HG03439 (cell line): Measurements from ENCODE around the gene RFX1.

Experiments
- ATAC-seq: cut with Tn5 transposase; IDR thresholded peaks from one replicate; pipeline ENCODE4 v1.9.1; 2021; ENCODE audit warnings: mild to moderate bottlenecking, moderate library complexity; ENCODE audit not compliant: unreplicated experiment

RFX1 gene

DNA sequence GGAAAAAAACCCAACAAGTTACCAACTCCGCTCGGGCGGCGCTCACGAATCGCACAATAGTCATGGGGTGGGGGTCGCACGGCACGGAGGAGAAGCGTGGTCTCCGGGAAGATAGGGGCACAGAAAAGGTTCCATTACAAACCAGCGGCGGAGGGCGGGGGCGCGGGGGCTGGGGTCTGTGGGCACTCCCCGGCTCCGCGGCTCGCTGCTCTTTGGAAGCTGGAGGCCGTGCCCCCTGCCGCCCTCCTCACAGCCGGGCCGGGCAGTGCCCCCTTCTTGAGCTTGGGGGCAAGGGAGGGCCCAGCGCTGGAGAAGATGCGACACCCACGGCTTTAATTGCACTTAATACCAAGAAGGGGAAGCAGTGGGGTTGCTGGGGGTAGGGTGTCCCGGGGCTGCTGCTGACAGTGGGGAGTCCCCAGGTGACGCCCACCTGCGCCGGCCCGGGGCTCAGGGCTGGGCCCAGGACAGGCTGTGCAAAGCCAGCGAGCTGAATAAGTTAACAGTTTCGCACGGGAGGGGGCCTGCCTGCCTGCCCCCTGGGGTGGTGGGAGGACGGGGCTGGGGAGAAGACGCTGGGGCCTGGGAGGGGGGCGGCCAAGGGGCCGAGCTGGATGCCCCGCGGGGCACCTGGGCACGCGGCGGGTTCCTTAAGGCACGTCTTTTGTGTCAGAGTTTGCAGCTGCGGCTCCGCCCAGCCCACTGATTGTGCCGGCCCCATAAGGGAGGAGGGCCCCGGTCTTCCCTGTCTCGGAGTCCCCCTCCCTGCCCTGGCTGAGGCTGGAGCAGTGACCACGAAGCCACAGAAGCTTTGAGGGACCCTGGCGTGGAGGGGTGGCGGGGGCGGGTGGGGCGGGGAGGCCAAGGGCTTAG lies 44.1 kb downstream of the RFX1 start:
- ATAC-seq = no peak

DNA sequence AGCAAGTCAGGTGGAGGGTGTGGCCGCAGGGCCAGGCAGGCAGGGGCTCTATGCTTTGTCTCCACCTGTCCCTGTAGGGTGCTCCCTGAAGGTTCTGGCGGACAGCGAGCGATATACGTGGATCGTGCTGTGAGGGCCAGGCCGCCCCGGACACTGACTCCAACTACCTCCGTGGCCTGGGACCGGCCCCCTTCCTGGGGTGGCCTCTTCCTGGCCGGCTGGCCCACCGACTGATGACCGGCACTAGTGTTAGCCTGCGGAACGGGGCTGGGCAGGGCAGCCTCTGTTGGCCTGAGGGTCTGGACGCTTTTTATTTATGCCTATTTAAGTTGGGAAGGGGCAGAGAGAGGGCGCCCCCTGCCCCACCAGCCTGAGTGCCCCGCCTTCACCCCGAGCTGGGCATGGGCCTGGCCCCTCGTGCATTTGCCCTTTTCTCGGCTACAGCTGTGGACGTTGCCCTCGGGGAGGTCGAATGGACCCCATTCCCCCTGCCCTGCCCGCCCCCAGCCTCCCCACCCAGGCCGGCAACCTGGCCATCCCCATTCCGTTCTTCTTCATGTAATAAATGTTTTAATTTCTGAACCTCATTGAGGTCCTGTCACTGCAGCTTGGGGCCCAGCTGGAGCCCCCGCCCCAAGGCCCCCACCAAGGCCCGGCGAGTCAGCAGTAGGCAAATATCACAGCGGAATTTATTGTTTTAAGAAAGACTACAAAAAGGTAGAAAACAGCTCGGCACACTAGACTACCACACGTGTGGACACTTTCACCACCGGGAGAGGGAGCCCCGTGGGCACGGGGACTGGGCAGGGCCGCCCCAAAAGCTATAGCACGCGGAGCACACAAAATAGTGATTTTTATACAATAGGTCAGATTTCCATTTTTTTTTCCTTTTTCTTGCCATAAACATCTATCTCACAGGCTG lies 45.0 kb downstream of the RFX1 start:
- no peak for ATAC-seq

DNA sequence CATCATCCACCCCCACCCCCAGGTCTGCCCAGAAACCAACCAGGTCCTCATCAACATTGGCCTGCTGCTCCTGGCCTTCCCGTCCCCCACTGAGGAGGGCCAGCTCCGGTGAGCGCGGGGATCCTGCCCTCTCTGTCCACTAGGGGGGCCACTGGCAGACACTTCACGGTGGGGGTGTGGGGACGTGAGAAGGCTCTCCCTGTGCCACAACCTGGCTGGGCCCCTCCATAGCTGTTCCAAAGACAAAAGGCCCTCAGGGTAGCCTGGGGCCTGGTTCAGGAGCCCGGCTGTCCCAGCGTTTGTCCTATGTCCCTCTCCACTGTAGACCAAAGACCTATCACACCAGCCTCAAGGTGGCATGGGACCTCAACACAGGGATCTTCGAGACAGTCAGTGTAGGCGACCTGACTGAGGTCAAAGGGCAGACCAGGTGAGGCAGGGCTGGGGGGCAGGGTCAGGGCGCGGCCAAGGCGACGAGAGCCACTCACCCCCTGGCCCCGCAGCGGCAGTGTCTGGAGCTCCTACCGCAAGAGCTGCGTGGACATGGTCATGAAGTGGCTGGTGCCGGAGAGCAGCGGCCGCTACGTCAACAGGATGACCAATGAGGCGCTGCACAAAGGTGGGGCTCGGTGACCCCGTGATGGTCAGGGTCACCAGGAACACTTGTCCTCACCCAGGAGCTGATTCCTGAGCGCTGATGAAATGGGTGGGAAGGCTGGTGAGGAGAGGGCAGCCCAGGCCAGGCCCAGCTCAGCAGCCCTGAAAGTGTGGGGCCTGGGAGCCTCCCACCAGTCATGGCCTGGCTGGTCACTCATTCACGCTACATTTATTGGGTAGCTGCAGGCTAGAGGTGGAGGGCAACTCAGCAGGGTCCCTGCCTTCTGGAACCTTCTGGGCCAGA lies 45.9 kb downstream of the RFX1 start:
- no peak for ATAC-seq

DNA sequence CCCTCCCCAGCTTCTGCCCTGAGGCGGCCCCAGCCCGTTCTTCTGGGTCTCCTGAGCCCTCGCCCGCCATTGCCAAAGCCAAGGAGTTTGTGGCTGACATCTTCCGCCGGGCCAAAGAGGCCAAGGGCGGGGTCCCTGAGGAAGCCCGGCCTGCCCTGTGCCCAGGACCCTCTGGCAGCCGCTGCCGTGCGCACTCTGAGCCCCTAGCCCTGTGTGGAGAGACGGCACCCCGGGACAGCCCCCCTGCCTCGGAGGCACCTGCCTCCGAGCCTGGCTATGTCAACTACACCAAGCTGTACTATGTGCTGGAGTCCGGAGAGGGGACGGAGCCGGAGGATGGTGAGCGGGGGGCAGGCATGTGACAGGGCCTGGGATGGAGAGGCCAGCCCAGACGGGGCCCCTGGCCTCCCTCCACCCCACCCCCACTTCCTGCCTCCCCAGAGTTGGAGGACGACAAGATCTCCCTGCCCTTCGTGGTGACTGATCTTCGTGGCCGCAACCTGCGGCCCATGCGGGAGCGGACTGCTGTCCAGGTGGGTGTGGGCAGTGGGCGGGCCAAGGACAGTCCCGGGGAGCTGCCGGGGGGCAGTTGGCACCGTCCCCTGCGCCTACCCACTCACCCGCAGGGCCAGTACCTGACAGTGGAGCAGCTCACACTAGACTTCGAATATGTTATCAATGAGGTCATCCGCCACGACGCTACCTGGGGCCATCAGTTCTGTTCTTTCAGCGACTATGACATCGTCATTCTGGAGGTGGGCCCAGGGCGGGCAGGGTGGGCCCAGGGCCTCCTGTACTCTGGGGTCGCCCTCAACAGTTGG lies 46.8 kb downstream of the RFX1 start:
- no peak for ATAC-seq

DNA sequence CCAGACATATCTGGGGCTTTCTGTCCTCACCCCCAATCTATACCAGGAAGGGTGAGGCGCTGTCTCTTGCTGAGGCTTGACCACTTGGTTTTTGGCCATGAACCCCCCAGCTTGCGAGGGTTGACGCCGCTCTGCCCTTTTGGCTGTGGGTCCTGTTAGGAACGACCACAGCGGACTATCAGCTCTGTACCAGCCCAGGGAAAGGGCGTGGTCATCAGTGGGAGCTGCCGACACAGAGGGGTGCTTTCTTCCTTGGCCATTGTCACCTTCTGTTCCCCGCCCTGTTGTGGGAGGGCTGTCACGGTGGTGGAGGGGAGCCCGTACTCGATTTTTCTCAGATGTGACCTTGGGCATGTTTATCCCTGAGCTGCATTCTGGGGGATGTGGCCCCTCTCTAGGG lies 48.1 kb downstream of the RFX1 start:
- ATAC-seq = no peak

- ATAC-seq = no peak
Measured at GRCh38 chr19:13957051-13957450, 49.1 kb downstream of the RFX1 start.

- no peak for ATAC-seq
Measured at GRCh38 chr19:13956365-13956744, 49.8 kb downstream of the RFX1 start.

GRCh38 chr19:13955662-13956364 lies 50.3 kb downstream of the RFX1 start:
- no peak for ATAC-seq

- no peak for ATAC-seq
Measured at GRCh38 chr19:13954185-13954584, 51.9 kb downstream of the RFX1 start.

- ATAC-seq = no peak
Measured at GRCh38 chr19:13952931-13953531, 53.1 kb downstream of the RFX1 start.

DNA sequence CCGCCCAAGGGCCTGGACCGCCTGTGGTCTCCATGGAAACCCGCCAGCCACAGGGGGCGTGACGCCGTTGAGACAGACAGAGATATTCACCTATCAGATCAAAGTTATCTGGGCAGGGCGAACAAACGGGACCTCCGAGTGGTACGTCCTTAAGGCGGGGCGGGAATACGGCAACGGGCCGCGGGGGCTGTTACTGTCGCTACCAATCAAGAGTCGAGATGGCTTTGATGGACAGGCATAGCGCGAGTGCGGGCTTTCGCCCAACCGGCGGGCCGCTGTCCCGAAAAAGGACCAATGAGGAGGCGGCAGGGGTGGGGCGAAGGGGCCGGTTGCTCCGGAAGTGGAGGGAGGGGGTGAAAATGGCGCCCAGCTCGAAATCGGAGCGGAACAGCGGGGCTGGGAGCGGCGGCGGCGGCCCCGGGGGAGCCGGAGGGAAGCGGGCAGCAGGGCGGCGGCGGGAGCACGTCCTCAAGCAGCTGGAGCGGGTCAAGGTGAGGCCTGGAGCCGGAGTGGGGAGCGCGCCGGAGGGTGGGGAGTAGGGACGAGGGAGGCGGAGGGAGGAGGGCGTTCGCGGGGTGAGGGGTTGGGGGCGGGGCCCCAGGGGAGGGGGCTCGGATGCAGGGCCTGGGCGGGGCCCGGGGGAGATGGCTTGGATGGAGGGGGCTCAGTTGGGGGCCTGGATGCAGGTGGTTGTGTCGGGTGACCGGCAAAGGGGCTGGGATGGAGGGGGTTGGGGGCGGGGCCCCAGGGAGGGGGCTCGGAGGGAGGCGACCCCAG lies 53.8 kb downstream of the RFX1 start, which contains the start of gene DCAF15:
TSS of gene DCAF15 (plus strand) at position 356 of the 777 bp plus-strand sequence. CDS start at position 360, 4 bp downstream.
- ATAC-seq = peak; percentile 98

- peak; percentile 1 for ATAC-seq
Measured at GRCh38 chr19:13951799-13952153, 54.3 kb downstream of the RFX1 start.

DNA sequence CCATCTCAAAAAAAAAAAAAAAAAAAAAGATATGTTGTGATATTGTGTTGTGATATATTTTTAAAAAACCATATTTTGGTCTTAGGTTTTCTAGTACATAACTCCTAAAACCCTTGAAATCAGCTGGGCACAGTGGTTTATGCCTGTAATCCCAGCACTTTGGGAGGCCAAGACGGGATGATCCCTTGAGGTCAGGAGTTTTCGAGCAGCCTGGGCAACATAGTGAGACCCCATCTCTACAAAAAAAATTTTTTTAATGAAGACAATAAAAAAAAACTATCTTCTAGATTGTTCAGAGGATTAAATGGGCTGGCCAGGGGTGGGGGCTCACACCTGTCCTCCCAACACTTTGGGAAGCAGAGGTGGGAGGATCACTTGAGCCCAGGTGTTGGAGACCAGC lies 55.1 kb downstream of the RFX1 start:
- ATAC-seq = no peak

GRCh38 chr19:13946414-13946813 lies 59.7 kb downstream of the RFX1 start:
- ATAC-seq = no peak

DNA sequence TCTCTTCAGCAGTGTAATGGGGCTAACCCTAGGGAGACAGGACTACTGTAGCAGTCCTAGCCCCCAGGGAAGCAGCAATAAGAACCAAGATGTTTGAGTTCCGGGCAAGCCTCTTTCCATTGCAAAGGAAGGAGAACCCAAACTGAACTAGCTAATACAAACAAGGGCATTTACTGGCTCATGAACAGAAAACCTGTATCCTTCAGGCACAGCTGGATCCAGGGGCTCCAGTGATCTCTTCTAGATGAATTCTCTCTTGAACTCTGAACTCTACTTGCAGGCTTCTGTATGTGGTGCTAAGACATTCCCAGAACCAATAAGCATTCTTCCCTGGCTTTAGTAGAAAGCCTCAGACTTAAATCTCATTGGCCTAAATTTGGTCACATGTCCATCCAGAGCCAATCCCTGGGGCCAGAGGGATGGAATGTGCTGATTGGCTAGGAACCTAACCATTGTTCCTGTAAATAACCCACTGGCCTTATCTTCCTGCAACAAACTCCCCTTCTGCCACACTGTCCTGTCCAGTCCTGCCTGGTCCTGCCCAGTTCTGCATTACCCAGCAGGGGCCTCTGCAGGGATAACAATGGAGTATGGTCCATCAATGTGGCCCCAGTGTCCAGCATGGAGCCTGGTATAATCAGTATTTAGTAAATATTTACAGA lies 64.0 kb downstream of the RFX1 start:
- ATAC-seq = no peak

DNA sequence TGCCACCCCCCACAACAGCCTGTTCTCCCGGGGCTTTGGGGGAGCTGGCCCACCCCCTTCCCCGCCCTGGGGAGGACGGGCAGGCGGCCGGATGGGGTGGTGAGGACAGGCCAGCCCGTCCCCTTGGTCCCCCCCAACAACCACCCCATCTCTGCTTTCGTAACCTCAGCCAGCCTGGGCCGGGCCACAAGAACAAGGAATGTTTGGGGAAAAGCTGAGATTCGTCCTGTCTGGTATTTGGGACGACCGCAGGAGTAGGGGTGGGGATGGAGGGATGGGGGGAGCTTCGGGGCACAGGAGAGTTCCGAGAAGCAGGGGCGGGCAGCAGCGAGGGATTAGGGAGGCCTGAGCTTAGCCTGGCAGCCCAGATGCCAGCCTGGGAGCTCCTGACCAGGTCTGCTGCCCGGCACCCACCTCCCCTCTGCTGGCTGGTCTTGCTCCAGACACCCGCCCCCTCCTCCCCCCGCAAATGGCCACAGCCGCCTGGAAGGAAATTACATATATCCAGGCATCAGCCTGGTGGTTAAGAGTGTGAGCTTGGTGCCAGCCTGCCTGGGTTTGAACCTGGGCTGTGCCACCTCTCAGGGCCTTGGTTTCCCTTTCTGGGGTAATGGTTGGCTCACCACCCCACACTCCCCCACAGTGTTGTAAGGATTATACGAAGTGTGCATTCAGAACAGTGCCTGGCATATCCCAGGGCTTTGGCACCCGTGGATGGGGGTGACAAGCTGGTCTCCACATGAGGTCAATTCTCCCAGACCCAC lies 67.6 kb downstream of the RFX1 start, which contains the start of gene PODNL1:
TSS of gene PODNL1 (minus strand) at position 117 of the 764 bp plus-strand sequence. CDS start 236 bp downstream, outside the sequence.
- no peak for ATAC-seq
